Keratinocyte (primary cell): ENCODE data around the gene SPTLC3. TPM values are rescaled to one million over a fixed set of nuclear protein-coding genes. Genes with fewer than 3 reads are reported as not detected.

Experiments
- DNase-seq: peaks from one replicate; pipeline ENCODE4 v3.0.0-alpha.2; 2011; ENCODE audit warnings: low read depth, missing footprints, low spot score
- FAIRE-seq: peaks from 2 replicates; lab custom pipeline; 2011; peaks lifted over from hg19 to GRCh38; lab: Jason Lieb, UNC
- H2AFZ ChIP-seq: 2 replicates; pipeline ENCODE4 v1.6.0; 2012; ENCODE audit warnings: low read length, control low read depth, inconsistent platforms; ENCODE audit not compliant: control insufficient read depth
- H3K27ac ChIP-seq: 2 replicates; pipeline ENCODE4 v1.5.1; 2011; ENCODE audit warnings: low read length; ENCODE audit not compliant: control insufficient read depth, insufficient read depth
- H3K27me3 ChIP-seq: 3 replicates; pipeline ENCODE4 v1.6.0; 2011; ENCODE audit warnings: low read length; ENCODE audit not compliant: control insufficient read depth, insufficient read depth; ENCODE audit errors: extremely low read depth
- H3K36me3 ChIP-seq, 2 experiments: 2 replicates in 1 of 2; 3 replicates in 1 of 2; pipeline ENCODE4 v1.5.1; 2011; ENCODE audit warnings: low read length in 2 of 2, mild to moderate bottlenecking in 1 of 2; ENCODE audit not compliant: control insufficient read depth in 2 of 2, insufficient read depth in 2 of 2; ENCODE audit errors: extremely low read depth in 1 of 2
- H3K4me1 ChIP-seq: 3 replicates; pipeline ENCODE4 v1.5.1; 2011; ENCODE audit warnings: low read length; ENCODE audit not compliant: control insufficient read depth, insufficient read depth; ENCODE audit errors: extremely low read depth
- H3K4me2 ChIP-seq: 3 replicates; pipeline ENCODE4 v1.6.0; 2011; ENCODE audit warnings: low read depth, low read length; ENCODE audit not compliant: control insufficient read depth, insufficient read depth; ENCODE audit errors: extremely low read depth
- H3K4me3 ChIP-seq, 3 experiments: fragments of 200-600 bp in 1 of 3; sonication (generic) in 1 of 3; 2 replicates in 2 of 3; 3 replicates in 1 of 3; pipeline ENCODE4 v1.5.1; 2011 to 2016; ENCODE audit warnings: low read length in 3 of 3, mild to moderate bottlenecking in 3 of 3, control low read depth in 2 of 3, inconsistent platforms in 1 of 3, low read depth in 1 of 3, mixed read lengths in 1 of 3, mixed run types in 1 of 3, moderate library complexity in 1 of 3; ENCODE audit not compliant: control insufficient read depth in 2 of 3, insufficient read depth in 2 of 3; ENCODE audit errors: extremely low read depth in 1 of 3
- H3K79me2 ChIP-seq: 2 replicates; pipeline ENCODE4 v1.6.0; 2012; ENCODE audit warnings: low read length; ENCODE audit not compliant: control insufficient read depth, insufficient read depth
- H3K9ac ChIP-seq: 3 replicates; pipeline ENCODE4 v1.6.0; 2011; ENCODE audit warnings: low read length; ENCODE audit not compliant: control insufficient read depth, insufficient read depth; ENCODE audit errors: extremely low read depth
- H3K9me1 ChIP-seq: 3 replicates; pipeline ENCODE4 v1.6.0; 2011; ENCODE audit warnings: low read length; ENCODE audit not compliant: control insufficient read depth, insufficient read depth; ENCODE audit errors: extremely low read depth
- H3K9me3 ChIP-seq: 2 replicates; pipeline ENCODE4 v1.5.1; 2012; ENCODE audit warnings: low read depth, low read length; ENCODE audit not compliant: control insufficient read depth
- H4K20me1 ChIP-seq: 3 replicates; pipeline ENCODE4 v1.6.0; 2011; ENCODE audit warnings: low read length; ENCODE audit not compliant: control insufficient read depth, insufficient read depth; ENCODE audit errors: extremely low read depth
- EZH2 ChIP-seq: IDR thresholded peaks from one replicate; pipeline ENCODE4 v1.6.1; 2012; ENCODE audit warnings: inconsistent platforms, mild to moderate bottlenecking, low read length, moderate library complexity
- dilution Hi-C: fragments of 300-500 bp; cut with MboI; formaldehyde crosslinking; loops from one replicate; pipeline ENCODE4 v1.7.0; 2020; ENCODE audit warnings: low sequenced_read_pairs; ENCODE audit not compliant: extremely low pct_ligation_motif_present
- polyA plus RNA-seq, 5 experiments: library from polyadenylated mRNA; depleted of rRNA in 3 of 5; stranded (reverse) in 3 of 5; stranded (forward) in 1 of 5; unstranded in 1 of 5; fragments of >200 nt; gene quantifications; 1 replicate in 1 of 5; 2 replicates in 3 of 5; 3 replicates in 1 of 5; pipeline versions ENCODE4 v1.2.1 to v1.2.3, GENCODE V29; 2011 to 2012; ENCODE audit warnings: missing spikeins in 2 of 5, low read depth in 1 of 5, low replicate concordance in 1 of 5
- TF ChIP-seq, protein P1 (sequence below), 3 experiments: IDR thresholded peaks in 1 of 3; conservative IDR thresholded peaks in 1 of 3; optimal IDR thresholded peaks in 1 of 3; 2 replicates in 2 of 3; 3 replicates in 1 of 3; pipeline versions ENCODE3 to v1.5.1; 2011; ENCODE audit warnings: low read length in 3 of 3, mild to moderate bottlenecking in 3 of 3, moderate library complexity in 2 of 3, control low read depth in 1 of 3, inconsistent platforms in 1 of 3; ENCODE audit not compliant: insufficient read depth in 2 of 3; ENCODE audit errors: extremely low read depth in 1 of 3

Gene SPTLC3
- polyA plus RNA-seq, 1 donor (not counting 4 experiments of a cell fraction or from before 2014, with no cell fraction given), result 11.4 TPM

DNA sequence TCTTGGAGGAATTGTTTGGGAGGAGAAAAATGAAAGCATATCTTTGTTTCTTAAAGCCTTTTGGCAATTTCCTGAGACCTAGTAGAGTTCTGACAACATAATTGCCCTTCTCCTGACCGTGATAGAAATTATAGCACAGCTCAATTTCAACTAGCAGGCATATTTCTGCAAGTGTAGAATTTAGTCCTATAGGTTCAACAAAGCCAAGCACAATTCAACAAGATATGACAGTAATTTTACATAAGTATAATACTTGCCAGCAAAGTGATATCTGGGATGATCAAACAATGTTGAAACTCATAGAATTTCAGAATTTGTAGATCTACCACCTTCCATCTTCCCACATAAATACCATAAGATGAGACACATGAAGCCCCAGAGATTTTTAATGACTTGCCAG is 73.1 kb downstream of the SPTLC3 start:
- FAIRE-seq, result no peak
- no peak overlapping the region for H2AFZ ChIP-seq
- H3K79me2 ChIP-seq, result no peaks in the 10 kb centered on the region
- no peaks in the 10 kb centered on the region for H4K20me1 ChIP-seq
- no peaks in the 10 kb centered on the region for H3K9me3 ChIP-seq
- dilution Hi-C loops, result no loop called here
- no peak overlapping the region for H3K9ac ChIP-seq
- TF ChIP-seq, protein P1, sequence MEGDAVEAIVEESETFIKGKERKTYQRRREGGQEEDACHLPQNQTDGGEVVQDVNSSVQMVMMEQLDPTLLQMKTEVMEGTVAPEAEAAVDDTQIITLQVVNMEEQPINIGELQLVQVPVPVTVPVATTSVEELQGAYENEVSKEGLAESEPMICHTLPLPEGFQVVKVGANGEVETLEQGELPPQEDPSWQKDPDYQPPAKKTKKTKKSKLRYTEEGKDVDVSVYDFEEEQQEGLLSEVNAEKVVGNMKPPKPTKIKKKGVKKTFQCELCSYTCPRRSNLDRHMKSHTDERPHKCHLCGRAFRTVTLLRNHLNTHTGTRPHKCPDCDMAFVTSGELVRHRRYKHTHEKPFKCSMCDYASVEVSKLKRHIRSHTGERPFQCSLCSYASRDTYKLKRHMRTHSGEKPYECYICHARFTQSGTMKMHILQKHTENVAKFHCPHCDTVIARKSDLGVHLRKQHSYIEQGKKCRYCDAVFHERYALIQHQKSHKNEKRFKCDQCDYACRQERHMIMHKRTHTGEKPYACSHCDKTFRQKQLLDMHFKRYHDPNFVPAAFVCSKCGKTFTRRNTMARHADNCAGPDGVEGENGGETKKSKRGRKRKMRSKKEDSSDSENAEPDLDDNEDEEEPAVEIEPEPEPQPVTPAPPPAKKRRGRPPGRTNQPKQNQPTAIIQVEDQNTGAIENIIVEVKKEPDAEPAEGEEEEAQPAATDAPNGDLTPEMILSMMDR (optimal IDR thresholded peaks at IDR 0.05 in 1 of 3, IDR thresholded peaks at IDR 0.05 in 1 of 3, conservative IDR thresholded peaks at IDR 0.05 in 1 of 3; ENCODE audit: extremely low read depth in 1 of 3, insufficient read depth in 2 of 3, low read length in 3 of 3), result no peak
- no peak for TF ChIP-seq EZH2
- no peak for DNase-seq
- H3K27ac ChIP-seq, result no peak overlapping the region
- no peaks in the 10 kb centered on the region for H3K36me3 ChIP-seq
- no peak overlapping the region for H3K4me2 ChIP-seq
- no peak overlapping the region for H3K4me3 ChIP-seq
- H3K27me3 ChIP-seq, result no peaks in the 10 kb centered on the region
- no peaks in the 10 kb centered on the region for H3K9me1 ChIP-seq
- no peaks in the 10 kb centered on the region for H3K4me1 ChIP-seq

DNA sequence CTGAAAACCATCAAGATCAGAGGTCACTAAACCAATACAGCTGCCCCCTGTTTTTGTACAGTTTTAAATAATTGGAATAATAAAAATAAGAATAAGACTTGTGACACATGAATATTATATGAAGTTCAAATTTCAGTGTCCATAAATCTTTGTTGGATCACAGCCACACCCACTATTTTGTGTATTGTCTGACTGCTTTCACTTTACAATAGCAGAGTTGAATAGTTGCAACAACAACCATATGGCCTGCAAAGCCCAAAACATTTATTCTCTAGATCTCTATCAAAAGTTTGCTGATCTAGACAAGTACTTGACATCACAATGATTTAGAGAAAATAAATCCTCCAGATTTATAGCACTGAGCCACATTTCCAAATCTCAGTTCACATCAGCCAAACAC is 73.6 kb downstream of the SPTLC3 start:
- Histone ChIP-seq H2AFZ (no peak overlapping the region), H3K4me1 (no peaks in the 10 kb centered on the region), H4K20me1 (no peaks in the 10 kb centered on the region), H3K79me2 (no peaks in the 10 kb centered on the region), H3K4me3 (no peak overlapping the region), H3K4me2 (no peak overlapping the region), H3K27ac (no peak overlapping the region), H3K9me3 (no peaks in the 10 kb centered on the region), H3K9ac (no peak overlapping the region), H3K27me3 (no peaks in the 10 kb centered on the region), H3K36me3 (no peaks in the 10 kb centered on the region), H3K9me1 (no peaks in the 10 kb centered on the region)
- FAIRE-seq (no peak), DNase-seq (no peak)
- dilution Hi-C loops, result no loop called here
- TF ChIP-seq, protein P1 (optimal IDR thresholded peaks at IDR 0.05 in 1 of 3, IDR thresholded peaks at IDR 0.05 in 1 of 3, conservative IDR thresholded peaks at IDR 0.05 in 1 of 3; ENCODE audit: extremely low read depth in 1 of 3, insufficient read depth in 2 of 3, low read length in 3 of 3), result no peak
- TF ChIP-seq EZH2, result no peak
